Measurements from ENCODE around the gene KRT73.

The KRT73 gene

DNA sequence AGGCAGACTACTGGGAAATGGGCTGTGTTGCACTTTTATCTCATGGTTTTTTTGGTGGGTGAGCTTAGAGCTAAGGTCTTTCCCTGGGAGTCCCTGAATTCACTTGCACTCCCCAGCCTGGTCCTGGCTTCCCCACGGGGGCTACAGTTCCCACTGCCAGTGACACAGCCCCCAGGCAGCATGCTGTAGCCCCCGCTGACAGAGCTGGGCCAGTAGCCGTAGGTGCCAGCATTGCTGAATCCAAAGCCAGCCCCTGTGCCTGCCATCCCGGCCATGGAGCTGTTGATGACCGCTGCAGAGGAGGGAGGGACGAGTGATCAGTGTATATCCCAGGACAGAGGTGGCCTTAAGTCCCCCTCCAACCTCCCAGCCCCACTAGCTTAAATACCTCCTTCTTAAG lies 10.2 kb downstream of the KRT73 start:
- Histone ChIP-seq H3K4me3 (IDR thresholded peaks at IDR 0.05; ENCODE audit: insufficient read depth, low read depth, low read length) (no peak overlapping the region), H3K79me2 (ENCODE audit: insufficient read depth, low read depth) (no peaks in the 10 kb centered on the region), H4K20me1 (ENCODE audit: insufficient read depth) (no peaks in the 10 kb centered on the region), H3K27ac (no peak overlapping the region), H3K36me3 (ENCODE audit: insufficient read depth) (no peaks in the 10 kb centered on the region), H3K4me1 (ENCODE audit: low read depth, poor library complexity, severe bottlenecking) (no peaks in the 10 kb centered on the region), H2AFZ (ENCODE audit: low read depth) (no peak overlapping the region), H3K27me3 (ENCODE audit: insufficient read depth, low read depth) (peaks cover 30% of the 10 kb centered on the region; the same call in 1 of the 2 replicates), H3K4me2 (no peak overlapping the region), H3K9ac (no peak overlapping the region)
- TF ChIP-seq, protein P1, sequence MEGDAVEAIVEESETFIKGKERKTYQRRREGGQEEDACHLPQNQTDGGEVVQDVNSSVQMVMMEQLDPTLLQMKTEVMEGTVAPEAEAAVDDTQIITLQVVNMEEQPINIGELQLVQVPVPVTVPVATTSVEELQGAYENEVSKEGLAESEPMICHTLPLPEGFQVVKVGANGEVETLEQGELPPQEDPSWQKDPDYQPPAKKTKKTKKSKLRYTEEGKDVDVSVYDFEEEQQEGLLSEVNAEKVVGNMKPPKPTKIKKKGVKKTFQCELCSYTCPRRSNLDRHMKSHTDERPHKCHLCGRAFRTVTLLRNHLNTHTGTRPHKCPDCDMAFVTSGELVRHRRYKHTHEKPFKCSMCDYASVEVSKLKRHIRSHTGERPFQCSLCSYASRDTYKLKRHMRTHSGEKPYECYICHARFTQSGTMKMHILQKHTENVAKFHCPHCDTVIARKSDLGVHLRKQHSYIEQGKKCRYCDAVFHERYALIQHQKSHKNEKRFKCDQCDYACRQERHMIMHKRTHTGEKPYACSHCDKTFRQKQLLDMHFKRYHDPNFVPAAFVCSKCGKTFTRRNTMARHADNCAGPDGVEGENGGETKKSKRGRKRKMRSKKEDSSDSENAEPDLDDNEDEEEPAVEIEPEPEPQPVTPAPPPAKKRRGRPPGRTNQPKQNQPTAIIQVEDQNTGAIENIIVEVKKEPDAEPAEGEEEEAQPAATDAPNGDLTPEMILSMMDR (conservative IDR thresholded peaks at IDR 0.05; ENCODE audit: low read depth, low read length), result no peak

DNA sequence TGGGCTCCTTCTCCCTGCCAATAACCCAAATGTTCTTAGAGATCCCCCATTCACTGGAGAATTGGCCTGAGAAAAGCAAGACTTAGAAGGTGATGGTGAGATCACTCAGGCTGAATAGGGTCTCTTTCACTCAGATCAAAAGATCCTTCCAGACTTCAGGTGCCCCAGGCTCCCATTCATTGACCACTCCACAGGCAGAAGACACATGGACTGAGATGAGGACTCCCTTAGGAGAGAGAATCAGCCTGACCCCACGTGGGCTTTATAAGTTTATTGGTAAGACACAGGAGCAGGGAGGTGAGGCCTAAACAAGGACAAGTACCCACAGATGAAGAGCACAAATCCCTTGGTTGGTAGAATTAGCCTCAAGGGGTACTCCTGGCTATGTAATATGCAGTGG lies 11.0 kb downstream of the KRT73 start:
- Histone ChIP-seq H3K27ac (no peak overlapping the region), H3K27me3 (ENCODE audit: insufficient read depth, low read depth) (peaks cover 22% of the 10 kb centered on the region; the same call in 1 of the 2 replicates), H3K4me2 (no peak overlapping the region), H3K9ac (no peak overlapping the region), H3K4me1 (ENCODE audit: low read depth, poor library complexity, severe bottlenecking) (no peaks in the 10 kb centered on the region), H4K20me1 (ENCODE audit: insufficient read depth) (no peaks in the 10 kb centered on the region), H3K79me2 (ENCODE audit: insufficient read depth, low read depth) (no peaks in the 10 kb centered on the region), H3K36me3 (ENCODE audit: insufficient read depth) (no peaks in the 10 kb centered on the region), H3K4me3 (IDR thresholded peaks at IDR 0.05; ENCODE audit: insufficient read depth, low read depth, low read length) (no peak overlapping the region), H2AFZ (ENCODE audit: low read depth) (no peak overlapping the region)
- TF ChIP-seq, protein P1 (conservative IDR thresholded peaks at IDR 0.05; ENCODE audit: low read depth, low read length), result no peak

DNA sequence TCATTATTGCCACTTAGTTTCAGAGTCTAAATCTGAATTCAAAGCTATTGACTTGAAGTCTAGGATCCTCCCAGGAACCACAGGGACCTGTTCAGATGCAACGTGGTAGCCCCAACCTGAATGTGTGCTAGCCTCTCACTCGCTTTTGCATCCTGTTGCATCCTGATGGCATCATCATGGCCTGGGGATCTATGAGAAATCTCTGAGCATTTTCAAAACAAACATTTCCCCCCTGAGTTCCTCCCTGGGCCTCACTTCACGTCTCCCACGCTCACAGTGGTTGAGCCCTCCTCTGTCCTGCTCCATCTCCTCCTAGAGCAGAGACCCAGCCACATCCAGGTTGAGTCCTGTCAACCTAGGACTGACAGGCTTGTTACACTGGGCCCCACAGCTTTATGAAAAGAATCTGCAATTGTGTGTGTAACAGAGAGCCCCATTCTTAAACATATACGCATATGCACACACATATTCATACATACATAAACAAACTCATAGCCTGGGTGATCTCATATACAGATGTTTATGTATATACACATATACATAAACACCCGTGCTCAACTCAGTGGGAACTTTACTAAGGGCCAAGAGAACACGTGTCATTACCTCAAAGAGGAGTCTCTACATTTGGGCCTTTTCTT lies 11.7 kb downstream of the KRT73 start:
- no peaks in the 10 kb centered on the region for H4K20me1 ChIP-seq (ENCODE audit: insufficient read depth)
- no peak overlapping the region for H3K9ac ChIP-seq
- H3K36me3 ChIP-seq (ENCODE audit: insufficient read depth), result no peaks in the 10 kb centered on the region
- TF ChIP-seq, protein P1 (conservative IDR thresholded peaks at IDR 0.05; ENCODE audit: low read depth, low read length), result no peak
- H3K79me2 ChIP-seq (ENCODE audit: insufficient read depth, low read depth), result no peaks in the 10 kb centered on the region
- H2AFZ ChIP-seq (ENCODE audit: low read depth), result no peak overlapping the region
- peaks cover 18% of the 10 kb centered on the region; the same call in 1 of the 2 replicates for H3K27me3 ChIP-seq (ENCODE audit: insufficient read depth, low read depth)
- no peak overlapping the region for H3K4me3 ChIP-seq (IDR thresholded peaks at IDR 0.05; ENCODE audit: insufficient read depth, low read depth, low read length)
- no peaks in the 10 kb centered on the region for H3K4me1 ChIP-seq (ENCODE audit: low read depth, poor library complexity, severe bottlenecking)
- no peak overlapping the region for H3K27ac ChIP-seq
- no peak overlapping the region for H3K4me2 ChIP-seq

DNA sequence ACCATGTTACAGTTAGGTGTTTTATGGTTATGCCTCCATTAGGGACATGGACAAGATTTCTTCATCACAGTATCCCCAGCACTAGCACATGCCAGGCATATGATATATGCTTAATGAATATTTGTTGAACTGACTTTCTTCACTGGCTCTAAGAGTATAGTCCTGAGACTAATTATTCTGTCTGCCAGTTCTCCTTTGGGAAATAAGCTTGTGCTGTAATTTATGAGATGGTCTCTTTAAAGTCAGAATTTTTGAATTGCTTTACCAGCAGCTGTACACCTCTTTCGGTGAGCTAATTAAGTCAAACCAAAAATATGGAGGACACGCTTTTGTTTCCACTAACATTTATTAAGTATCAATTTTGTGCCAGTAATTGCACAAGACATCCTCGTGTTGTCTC lies 12.3 kb downstream of the KRT73 start:
- no peaks in the 10 kb centered on the region for H3K36me3 ChIP-seq (ENCODE audit: insufficient read depth)
- H2AFZ ChIP-seq (ENCODE audit: low read depth), result no peak overlapping the region
- no peaks in the 10 kb centered on the region for H3K79me2 ChIP-seq (ENCODE audit: insufficient read depth, low read depth)
- H3K27ac ChIP-seq, result no peak overlapping the region
- H3K27me3 ChIP-seq (ENCODE audit: insufficient read depth, low read depth), result peaks cover 13% of the 10 kb centered on the region; the same call in 1 of the 2 replicates
- no peaks in the 10 kb centered on the region for H3K4me1 ChIP-seq (ENCODE audit: low read depth, poor library complexity, severe bottlenecking)
- TF ChIP-seq, protein P1 (conservative IDR thresholded peaks at IDR 0.05; ENCODE audit: low read depth, low read length), result no peak
- H3K9ac ChIP-seq, result no peak overlapping the region
- H3K4me3 ChIP-seq (IDR thresholded peaks at IDR 0.05; ENCODE audit: insufficient read depth, low read depth, low read length), result no peak overlapping the region
- H4K20me1 ChIP-seq (ENCODE audit: insufficient read depth), result no peaks in the 10 kb centered on the region
- H3K4me2 ChIP-seq, result no peak overlapping the region

Data from KMS-11 (cell line).